Subcutaneous adipose tissue (tissue), 4 donors: Measurements from ENCODE around the gene EIPR1. TPM values are rescaled to one million over a fixed set of nuclear protein-coding genes. Genes with fewer than 3 reads are reported as not detected.

ENCODE experiments used
- total RNA-seq, 4 donors: library from RNA; depleted of rRNA; stranded (reverse); fragments of >200 nt; gene quantifications; one replicate each; pipeline ENCODE4 v1.1.0, GENCODE V29; 2016
- TF ChIP-seq, protein P1 (sequence below): fragments of 450-650 bp; IDR thresholded peaks from one replicate; pipeline ENCODE4 v1.5.1; 2016; ENCODE audit warnings: low read depth, mild to moderate bottlenecking, control low read depth, antibody characterized with exemption, moderate library complexity

Gene EIPR1
- total RNA-seq, 4 donors from 2014 or later = 13.9 to 27.6 (median 16.1) TPM

DNA sequence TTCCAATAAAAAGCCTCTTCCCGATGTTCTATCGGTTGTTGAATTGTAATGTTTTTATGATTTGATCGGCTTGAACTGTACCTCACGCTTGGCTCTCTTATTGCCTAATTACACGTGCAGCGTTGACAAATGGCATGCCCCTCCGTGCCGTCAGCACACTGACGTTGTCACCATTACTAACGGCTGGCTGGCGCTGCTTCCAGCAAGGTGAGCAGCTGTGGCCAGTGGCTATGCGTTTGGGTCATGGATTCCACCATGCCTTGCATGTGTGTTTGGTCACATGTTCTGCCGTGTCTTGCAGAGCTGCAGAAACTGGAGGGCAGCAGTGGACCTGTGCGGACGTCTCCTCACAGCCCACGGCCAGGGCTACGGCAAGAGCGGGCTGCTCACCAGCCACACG lies 44.0 kb upstream of the EIPR1 start:
- TF ChIP-seq, protein P1, sequence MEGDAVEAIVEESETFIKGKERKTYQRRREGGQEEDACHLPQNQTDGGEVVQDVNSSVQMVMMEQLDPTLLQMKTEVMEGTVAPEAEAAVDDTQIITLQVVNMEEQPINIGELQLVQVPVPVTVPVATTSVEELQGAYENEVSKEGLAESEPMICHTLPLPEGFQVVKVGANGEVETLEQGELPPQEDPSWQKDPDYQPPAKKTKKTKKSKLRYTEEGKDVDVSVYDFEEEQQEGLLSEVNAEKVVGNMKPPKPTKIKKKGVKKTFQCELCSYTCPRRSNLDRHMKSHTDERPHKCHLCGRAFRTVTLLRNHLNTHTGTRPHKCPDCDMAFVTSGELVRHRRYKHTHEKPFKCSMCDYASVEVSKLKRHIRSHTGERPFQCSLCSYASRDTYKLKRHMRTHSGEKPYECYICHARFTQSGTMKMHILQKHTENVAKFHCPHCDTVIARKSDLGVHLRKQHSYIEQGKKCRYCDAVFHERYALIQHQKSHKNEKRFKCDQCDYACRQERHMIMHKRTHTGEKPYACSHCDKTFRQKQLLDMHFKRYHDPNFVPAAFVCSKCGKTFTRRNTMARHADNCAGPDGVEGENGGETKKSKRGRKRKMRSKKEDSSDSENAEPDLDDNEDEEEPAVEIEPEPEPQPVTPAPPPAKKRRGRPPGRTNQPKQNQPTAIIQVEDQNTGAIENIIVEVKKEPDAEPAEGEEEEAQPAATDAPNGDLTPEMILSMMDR = no peak

DNA sequence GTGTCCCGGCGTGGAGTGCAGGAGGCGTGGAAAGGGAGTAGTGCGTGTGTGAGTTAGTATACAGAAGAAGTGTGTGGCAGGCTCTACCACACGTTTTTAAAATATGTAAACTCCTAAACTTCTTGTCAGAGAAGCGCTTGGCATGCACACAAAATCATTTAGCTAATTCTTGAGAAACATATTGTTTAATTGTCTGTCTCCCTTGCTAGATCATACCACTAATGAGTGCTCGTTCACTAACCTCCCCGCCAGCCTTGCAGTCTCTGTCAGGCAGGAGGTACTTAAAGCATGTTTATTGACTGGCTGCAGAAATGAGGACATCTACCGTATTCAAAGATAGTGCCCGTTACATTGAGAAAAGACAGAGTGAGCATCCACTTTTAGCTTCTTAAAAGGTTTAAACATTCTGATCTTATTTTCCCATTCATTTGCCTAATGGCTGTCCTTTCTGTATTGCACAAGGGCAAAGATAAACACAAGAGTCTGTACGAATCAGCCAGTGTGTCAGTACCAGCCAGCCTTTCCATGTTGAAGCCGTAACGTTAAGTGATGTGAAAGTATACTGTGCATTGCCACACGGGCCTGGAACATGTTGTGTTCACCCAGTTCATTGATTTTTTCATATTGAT lies 43.3 kb upstream of the EIPR1 start:
- TF ChIP-seq, protein P1 = no peak

DNA sequence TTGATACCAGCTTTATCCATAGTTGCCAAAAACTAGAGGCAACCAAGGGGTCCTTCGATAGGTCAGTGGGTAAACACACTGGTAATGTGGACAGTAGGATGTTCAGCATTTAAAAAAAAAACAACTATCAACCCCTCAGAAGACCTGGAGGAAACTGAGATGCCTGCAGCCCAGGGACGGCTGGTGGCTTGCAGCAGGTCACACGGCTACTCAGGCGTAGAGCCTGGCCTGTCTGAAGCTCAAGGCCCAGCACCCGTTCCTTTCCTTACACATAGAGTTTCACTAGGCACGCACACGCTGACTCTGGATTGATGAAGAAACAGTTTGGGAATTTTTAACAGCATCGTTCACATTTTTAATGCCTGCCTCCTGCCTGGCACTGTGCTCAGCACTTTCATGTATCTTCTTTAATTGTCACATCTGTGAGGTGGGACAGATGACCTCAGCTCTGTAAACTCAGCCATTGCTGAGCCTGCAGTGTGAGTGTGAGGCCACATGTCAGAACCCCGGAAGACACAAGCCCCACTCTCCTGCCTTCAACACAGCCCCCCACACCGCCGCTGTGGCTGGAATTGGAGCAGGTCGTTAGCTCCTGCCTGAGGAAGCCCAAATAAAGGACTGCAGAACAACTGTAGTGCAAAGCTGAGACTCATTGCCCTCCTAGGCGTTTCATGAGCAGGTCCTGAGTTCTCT lies 42.6 kb upstream of the EIPR1 start:
- TF ChIP-seq, protein P1 = no peak

DNA sequence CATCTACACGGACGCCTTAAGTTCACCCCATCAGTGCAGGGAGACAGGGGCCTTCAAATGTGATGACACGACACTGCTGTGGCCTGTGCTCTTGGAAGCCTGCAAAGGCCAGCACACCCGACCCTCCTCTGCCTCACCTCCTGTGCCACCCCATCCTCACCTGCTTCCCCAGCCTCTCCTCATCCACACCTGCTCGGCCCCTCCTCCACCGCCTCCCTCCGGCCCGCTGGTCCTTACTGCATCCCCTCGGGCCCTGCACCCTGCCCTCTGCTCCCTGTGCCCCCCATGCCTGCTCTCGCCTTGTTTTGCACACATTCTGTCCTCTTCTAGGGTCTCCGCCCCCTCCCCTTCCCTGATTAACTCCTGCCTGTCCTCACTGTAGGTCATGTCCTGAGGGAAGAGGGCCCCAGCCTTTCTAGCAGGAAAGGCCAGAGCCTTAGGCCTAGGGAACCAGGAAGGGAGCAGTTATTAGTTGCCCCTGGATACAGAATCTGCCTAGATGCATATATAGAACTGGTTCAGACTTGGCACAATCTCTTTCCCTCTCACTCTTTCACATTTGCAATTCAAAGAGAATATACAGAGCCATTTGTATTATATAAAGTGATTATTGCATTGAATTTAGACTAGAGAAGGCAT lies 41.3 kb upstream of the EIPR1 start:
- TF ChIP-seq, protein P1 = no peak

DNA sequence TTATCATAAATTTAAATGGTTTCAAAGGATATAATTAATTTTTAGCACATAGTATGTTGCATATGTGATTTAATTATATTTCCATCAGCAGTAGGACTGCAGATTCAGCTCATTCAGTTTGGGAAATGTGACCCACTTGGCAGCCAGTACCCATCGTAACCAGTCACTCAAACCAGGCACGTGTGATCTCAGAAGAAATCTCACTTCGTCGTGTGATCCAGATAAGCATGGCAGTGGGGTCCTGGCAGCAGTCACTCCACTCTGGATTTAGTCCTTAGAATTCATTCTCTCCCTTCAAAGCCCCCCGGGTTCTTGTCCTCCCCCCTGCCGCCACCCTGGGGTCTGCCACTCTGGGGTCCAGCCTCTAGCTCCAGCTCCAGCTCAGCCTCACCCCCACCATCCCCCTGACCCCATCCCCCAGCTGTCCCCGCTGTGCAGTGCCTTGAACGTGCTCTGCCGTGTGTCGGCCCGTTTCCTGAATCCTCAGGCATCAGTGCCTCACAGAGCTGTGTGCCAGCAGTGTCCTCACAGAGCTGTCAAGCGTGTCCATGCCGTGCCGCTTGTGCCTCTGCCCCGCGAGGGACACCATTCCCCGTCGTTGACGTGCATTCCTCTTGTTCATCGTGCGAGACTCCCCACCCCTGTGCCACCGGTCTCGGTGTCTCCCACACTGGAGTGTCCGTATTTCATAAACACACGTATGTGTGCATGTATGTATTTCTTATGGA lies 36.7 kb upstream of the EIPR1 start:
- TF ChIP-seq, protein P1 = no peak

DNA sequence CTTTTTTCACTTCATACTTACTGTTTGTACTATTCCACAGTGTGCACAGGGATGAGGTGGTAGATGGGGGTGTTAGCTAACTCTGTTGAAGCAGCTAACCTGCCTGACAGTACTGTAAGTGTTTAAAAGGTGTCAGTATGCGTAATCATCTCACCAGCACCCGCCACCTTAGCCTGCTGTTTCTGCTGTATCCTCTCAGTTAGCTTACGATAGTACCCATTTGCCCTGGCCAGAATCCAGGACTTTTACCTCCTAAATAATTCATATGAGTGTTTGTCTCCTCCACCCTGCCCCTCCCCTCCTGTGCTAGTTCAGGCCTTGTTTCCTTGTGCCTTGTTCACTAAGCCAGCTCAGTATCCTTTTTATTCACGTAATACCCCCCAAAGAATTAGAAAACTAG lies 36.1 kb upstream of the EIPR1 start:
- TF ChIP-seq, protein P1 = no peak

DNA sequence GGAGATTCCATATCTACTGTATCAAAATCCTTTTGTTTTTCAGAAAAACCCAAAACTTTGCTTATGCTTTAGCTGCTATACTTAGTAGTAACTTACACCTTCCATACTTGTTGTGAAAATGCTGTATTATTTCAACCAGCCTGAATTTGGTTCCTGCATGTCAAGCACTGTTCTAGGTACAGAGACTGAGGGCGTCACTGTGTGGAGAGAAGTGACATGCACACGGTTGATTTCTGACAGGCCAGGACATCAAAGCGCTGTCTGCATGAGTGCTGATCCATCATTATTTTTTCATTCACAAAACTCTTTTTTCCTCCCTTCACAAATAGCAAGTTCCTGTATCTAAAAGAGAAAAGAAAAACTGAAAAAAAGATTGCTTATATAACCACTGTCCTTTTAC lies 33.5 kb upstream of the EIPR1 start:
- TF ChIP-seq, protein P1 = no peak
